ENCODE data around the gene SETBP1.

Gene SETBP1

GRCh38 chr18:45050712-45051601 lies 370.3 kb downstream of the SETBP1 start:
- no peak for DNase-seq

GRCh38 chr18:45054636-45055035 lies 373.9 kb downstream of the SETBP1 start:
- no peak for DNase-seq

GRCh38 chr18:45055811-45056210 lies 375.1 kb downstream of the SETBP1 start:
- DNase-seq, result no peak

GRCh38 chr18:45056926-45057325 lies 376.2 kb downstream of the SETBP1 start:
- no peak for DNase-seq

GRCh38 chr18:45057955-45058600 lies 377.4 kb downstream of the SETBP1 start:
- DNase-seq, result no peak

GRCh38 chr18:45059695-45060094 lies 379.0 kb downstream of the SETBP1 start:
- DNase-seq, result no peak

GRCh38 chr18:45060102-45060501 lies 379.4 kb downstream of the SETBP1 start:
- DNase-seq, result no peak

GRCh38 chr18:45061359-45061758 lies 380.7 kb downstream of the SETBP1 start:
- no peak for DNase-seq

GRCh38 chr18:45063246-45064038 lies 382.8 kb downstream of the SETBP1 start:
- no peak for DNase-seq

- DNase-seq, result no peak
These were observed 385.5 kb downstream of the SETBP1 start for GRCh38 chr18:45066210-45066609.

- DNase-seq, result no peak
These were observed 386.2 kb downstream of the SETBP1 start for GRCh38 chr18:45066886-45067285.

GRCh38 chr18:45068400-45069094 lies 387.9 kb downstream of the SETBP1 start:
- no peak for DNase-seq

GRCh38 chr18:45069546-45069945 lies 388.9 kb downstream of the SETBP1 start:
- no peak for DNase-seq

- no peak for DNase-seq
These were observed 391.3 kb downstream of the SETBP1 start for GRCh38 chr18:45071956-45072355.

- DNase-seq, result no peak
These were observed 392.9 kb downstream of the SETBP1 start for GRCh38 chr18:45073556-45073955.

- peak; percentile 65 for DNase-seq
These were observed 401.0 kb downstream of the SETBP1 start for GRCh38 chr18:45081566-45082181.

GRCh38 chr18:45083226-45083855 lies 402.7 kb downstream of the SETBP1 start:
- no peak for DNase-seq

GRCh38 chr18:45084206-45084605 lies 403.5 kb downstream of the SETBP1 start:
- no peak for DNase-seq

- no peak for DNase-seq
These were observed 405.4 kb downstream of the SETBP1 start for GRCh38 chr18:45085916-45086624.

GRCh38 chr18:45086777-45087176 lies 406.1 kb downstream of the SETBP1 start:
- no peak for DNase-seq

- DNase-seq, result no peak
These were observed 409.9 kb downstream of the SETBP1 start for GRCh38 chr18:45090526-45091140.

Data from NCI-H345 (cell line).